Measurements from ENCODE around the gene CUL3.
"Not testable (repeated sequence)": the region's sequence is repeated elsewhere in the genome, so short reads cannot be mapped to it uniquely, and the experiment has no call there.

The CUL3 gene

DNA sequence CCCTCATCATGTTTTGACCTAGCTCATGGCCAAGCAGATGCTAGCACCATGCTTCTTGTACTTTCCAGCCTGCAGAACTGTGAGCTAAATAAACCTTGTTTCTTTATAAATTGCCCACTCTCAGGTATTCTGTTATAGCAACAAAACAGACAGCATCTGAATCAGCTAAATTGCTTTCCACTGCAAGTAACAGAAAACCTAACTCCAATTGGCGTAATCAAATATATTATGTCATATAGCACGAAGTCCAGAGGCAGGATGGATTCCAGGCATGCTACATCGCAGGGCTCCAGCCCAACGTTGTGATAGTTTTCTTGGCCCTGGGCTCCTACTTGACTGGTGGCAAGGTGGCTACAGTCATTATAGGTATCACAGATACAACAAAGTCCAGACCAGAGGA is 10.4 kb upstream of the CUL3 start:
- Mint-ChIP-seq H3K4me1 (ENCODE audit: low read depth) (peaks cover 3% of the 10 kb centered on the region), H3K36me3 (ENCODE audit: low read depth) (no peaks in the 10 kb centered on the region), H3K4me3 (no peak overlapping the region), H3K9me3 (no peaks in the 10 kb centered on the region), H3K27me3 (ENCODE audit: low read depth) (peaks cover 2% of the 10 kb centered on the region), H3K27ac (no peak overlapping the region)
- DNase-seq (ENCODE audit: low spot score): no peak

DNA sequence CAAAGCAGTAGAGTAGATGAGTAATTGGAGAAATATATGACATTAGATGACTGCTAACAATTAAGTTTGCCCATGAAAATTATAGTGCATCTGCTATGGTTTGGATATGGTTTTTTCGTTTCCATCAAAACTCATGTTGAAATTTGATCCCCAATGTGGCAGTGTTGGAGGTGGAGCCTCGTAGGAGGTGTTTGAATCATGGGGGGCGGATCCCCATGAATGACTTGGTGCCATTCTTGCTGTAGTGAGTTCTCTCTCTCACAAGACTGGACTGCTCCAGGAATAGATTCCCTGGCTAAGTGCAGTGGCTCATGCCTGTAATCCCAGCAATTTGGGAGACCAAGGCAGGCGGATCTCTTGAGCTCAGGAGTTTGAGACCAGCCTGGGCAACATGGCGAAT is 9.7 kb upstream of the CUL3 start:
- no peak for DNase-seq (ENCODE audit: low spot score)
- H3K4me1 Mint-ChIP-seq (ENCODE audit: low read depth): peaks cover 3% of the 10 kb centered on the region
- no peak overlapping the region for H3K4me3 Mint-ChIP-seq
- H3K36me3 Mint-ChIP-seq (ENCODE audit: low read depth): no peaks in the 10 kb centered on the region
- H3K27me3 Mint-ChIP-seq (ENCODE audit: low read depth): peaks cover 2% of the 10 kb centered on the region
- no peaks in the 10 kb centered on the region for H3K9me3 Mint-ChIP-seq
- no peak overlapping the region for H3K27ac Mint-ChIP-seq

DNA sequence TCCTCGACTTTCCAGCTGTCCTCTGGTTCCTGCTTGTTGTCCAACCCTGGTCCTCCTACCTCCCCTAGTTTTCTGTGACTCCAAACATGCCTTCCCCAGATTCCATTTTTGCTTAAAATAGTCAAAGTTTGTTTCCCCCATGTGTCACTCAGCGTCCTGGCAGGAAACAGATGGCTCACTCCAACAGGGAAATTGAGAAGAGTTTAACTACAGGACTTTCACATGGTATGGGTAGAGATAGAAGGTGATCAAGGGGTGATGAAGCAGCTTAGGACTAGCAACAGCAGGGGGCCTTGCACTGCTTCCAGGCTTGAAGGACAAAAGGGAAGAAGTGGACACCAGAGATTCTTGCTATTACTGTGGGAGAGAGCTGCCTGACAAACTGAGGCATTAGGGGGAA is 6.1 kb upstream of the CUL3 start:
- Mint-ChIP-seq H3K9me3 (no peaks in the 10 kb centered on the region), H3K4me1 (ENCODE audit: low read depth) (peaks cover 15% of the 10 kb centered on the region), H3K27ac (no peak overlapping the region), H3K36me3 (ENCODE audit: low read depth) (no peaks in the 10 kb centered on the region), H3K4me3 (no peak overlapping the region), H3K27me3 (ENCODE audit: low read depth) (no peaks in the 10 kb centered on the region)
- DNase-seq (ENCODE audit: low spot score): no peak

DNA sequence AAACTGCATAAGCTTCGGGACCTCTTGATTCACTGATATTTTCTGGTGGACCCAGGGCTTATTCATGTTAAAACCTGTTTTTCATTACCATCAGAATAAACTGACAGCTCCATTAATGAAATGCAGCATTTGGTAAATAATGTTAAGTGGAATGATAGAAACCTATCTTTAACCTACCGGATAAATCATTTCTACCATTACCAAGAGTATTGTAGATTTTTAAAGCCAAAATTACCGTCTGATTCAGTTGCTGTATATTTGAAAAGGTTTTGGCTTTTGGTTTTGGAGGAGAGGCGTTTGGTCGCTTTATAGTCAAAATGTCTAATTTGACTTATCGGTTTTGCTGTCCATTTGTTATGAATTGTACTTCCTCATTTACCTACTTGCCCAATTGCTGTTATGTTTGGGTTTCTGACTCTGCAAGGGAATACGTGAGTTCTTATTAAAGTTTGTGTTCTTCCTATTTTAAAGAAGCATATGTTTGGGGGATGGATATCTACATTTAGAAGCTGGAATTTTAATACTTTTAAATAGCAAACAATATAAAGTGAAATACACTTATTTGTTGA is 1.0 kb upstream of the CUL3 start:
- peak overlapping the region; percentile 88 for H3K4me3 Mint-ChIP-seq
- H3K27ac Mint-ChIP-seq: peak overlapping the region; percentile 88
- DNase-seq (ENCODE audit: low spot score): no peak
- no peaks in the 10 kb centered on the region for H3K9me3 Mint-ChIP-seq
- no peaks in the 10 kb centered on the region for H3K27me3 Mint-ChIP-seq (ENCODE audit: low read depth)
- H3K36me3 Mint-ChIP-seq (ENCODE audit: low read depth): peaks cover 17% of the 10 kb centered on the region
- peaks cover 28% of the 10 kb centered on the region for H3K4me1 Mint-ChIP-seq (ENCODE audit: low read depth)

DNA sequence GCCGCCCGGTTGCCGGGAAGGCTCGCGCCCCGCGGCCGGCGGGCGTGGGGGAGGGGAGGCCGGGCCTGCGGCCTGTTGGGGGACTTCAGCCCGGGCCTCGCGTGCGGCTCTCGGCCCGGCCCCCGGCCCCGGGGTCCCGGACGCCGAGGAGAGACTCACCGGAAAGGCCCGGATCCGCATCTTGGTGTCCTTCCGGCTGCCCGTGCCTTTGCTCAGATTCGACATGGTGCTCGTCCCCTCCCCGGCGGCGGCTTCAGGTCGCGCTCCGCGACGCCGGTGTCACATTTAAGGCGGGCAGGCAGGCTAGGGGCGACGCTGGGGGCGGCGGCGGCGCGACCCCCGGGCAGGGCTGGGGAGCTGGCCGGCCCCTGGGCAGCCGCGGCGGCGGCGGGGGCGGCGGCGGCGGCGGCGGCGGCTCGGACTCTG is 365 bp downstream of the CUL3 start:
- H3K36me3 Mint-ChIP-seq (ENCODE audit: low read depth): peaks cover 21% of the 10 kb centered on the region
- H3K27ac Mint-ChIP-seq: peak overlapping the region; percentile 92
- DNase-seq (ENCODE audit: low spot score): peak; percentile 66
- H3K27me3 Mint-ChIP-seq (ENCODE audit: low read depth): no peaks in the 10 kb centered on the region
- H3K4me1 Mint-ChIP-seq (ENCODE audit: low read depth): peaks cover 30% of the 10 kb centered on the region
- no peaks in the 10 kb centered on the region for H3K9me3 Mint-ChIP-seq
- peak overlapping the region; percentile 80 for H3K4me3 Mint-ChIP-seq

DNA sequence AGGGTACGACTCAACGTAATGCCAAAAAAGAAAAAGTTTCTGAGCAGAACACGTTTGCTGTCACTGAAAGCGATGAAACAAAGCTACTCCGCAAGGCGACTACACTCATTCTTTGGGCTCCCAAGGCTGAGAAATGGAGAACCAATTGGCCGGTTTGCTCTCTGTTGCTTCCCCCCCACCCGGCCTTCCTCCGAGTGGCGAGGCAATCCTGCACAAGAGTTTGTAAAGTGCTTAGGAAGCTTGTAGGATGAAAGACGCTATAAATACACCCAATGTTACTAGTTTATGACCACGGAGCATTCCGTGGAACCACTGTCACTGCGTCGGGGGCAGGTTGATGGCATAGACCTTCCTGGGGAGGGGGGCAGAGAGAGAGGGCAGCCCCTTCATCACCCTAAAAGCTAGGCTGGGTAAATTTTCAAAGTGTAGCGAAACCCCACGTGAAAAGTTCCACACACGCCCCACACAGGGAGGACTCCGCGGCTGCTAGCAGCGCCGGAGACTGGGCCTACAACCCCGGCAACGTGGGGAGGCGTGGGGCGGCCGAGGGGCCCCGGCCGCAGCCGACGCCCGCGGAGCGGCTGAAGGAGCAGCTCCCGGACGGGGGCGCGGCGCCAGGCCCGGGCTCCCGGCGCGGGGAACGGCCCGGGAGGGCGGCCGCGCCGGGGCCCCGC is 915 bp downstream of the CUL3 start:
- peaks cover 36% of the 10 kb centered on the region for H3K4me1 Mint-ChIP-seq (ENCODE audit: low read depth)
- H3K27me3 Mint-ChIP-seq (ENCODE audit: low read depth): no peaks in the 10 kb centered on the region
- H3K36me3 Mint-ChIP-seq (ENCODE audit: low read depth): peaks cover 21% of the 10 kb centered on the region
- no peak for DNase-seq (ENCODE audit: low spot score)
- peak overlapping the region; percentile 86 for H3K27ac Mint-ChIP-seq
- H3K9me3 Mint-ChIP-seq: no peaks in the 10 kb centered on the region
- peak overlapping the region; percentile 92 for H3K4me3 Mint-ChIP-seq

DNA sequence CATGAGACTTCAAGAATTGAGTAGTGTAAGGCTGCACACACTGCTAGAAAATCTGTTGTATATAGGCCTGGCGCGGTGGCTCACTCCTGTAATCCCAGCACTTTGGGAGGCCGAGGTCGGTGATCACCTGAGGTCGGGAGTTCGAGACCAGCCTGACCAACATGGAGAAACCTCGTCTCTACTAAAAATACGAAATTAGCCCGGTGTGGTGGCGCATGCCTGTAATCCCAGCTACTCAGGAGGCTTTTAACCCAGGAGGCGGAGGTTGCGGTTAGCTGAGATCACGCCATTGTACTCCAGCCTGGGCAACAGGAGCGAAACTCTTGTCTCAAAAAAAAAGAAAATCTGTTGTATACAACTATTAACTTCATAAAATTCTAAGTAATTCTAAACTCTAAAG is 2.1 kb downstream of the CUL3 start:
- not testable (repeated sequence) for H3K9me3 Mint-ChIP-seq; H3K27ac Mint-ChIP-seq; H3K27me3 Mint-ChIP-seq (ENCODE audit: low read depth); DNase-seq (ENCODE audit: low spot score)
- peaks cover 32% of the 10 kb centered on the region for H3K4me1 Mint-ChIP-seq (ENCODE audit: low read depth)
- H3K36me3 Mint-ChIP-seq (ENCODE audit: low read depth): peaks cover 21% of the 10 kb centered on the region
- peak overlapping the region; percentile 92 for H3K4me3 Mint-ChIP-seq

DNA sequence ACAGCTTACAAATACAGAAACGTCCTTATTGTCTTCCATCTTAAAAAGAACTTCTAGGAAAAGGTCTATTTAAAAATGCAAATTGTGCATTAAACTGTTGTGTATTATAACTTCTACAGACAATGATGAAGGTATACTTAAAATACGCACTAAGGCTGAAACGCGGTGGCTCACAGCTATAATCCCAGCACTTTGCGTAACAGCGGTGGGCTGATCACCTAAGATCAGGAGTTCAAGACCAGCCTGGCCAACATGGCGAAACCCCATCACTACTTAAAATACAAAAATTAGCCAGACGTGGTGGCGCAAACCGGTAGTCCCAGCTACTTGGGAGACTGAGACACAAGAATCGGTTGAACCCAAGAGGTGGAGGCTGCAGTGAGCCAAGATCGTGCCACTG is 4.9 kb downstream of the CUL3 start:
- Mint-ChIP-seq H3K27me3 (ENCODE audit: low read depth) (no peaks in the 10 kb centered on the region), H3K4me1 (ENCODE audit: low read depth) (peaks cover 48% of the 10 kb centered on the region), H3K36me3 (ENCODE audit: low read depth) (peaks cover 21% of the 10 kb centered on the region), H3K9me3 (no peaks in the 10 kb centered on the region), H3K27ac (no peak overlapping the region), H3K4me3 (peak overlapping the region; percentile 2)
- DNase-seq (ENCODE audit: low spot score): no peak

DNA sequence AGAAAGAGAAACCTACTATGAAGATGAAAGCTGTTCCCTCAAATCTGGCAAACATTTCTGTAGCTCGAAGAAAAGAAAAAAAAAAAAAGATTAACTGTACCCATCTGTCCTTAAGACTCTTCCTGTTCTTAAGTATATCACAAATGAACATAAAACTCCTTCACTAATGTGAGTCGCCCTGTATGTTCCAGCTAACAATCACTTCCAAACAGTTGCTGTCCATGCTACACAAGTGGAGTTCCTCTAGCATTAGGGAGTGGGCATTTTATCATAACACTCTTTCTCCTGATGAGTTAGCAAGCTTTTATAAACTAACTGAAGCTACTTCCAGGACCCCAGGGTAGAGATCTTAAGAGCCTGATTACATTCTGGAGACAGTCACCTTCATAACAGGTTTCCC is 5.8 kb downstream of the CUL3 start:
- Mint-ChIP-seq H3K27me3 (ENCODE audit: low read depth) (no peaks in the 10 kb centered on the region), H3K27ac (peak overlapping the region; percentile 32), H3K36me3 (ENCODE audit: low read depth) (peaks cover 21% of the 10 kb centered on the region), H3K4me3 (peak overlapping the region; percentile 2), H3K9me3 (no peaks in the 10 kb centered on the region), H3K4me1 (ENCODE audit: low read depth) (peaks cover 56% of the 10 kb centered on the region)
- DNase-seq (ENCODE audit: low spot score): no peak

DNA sequence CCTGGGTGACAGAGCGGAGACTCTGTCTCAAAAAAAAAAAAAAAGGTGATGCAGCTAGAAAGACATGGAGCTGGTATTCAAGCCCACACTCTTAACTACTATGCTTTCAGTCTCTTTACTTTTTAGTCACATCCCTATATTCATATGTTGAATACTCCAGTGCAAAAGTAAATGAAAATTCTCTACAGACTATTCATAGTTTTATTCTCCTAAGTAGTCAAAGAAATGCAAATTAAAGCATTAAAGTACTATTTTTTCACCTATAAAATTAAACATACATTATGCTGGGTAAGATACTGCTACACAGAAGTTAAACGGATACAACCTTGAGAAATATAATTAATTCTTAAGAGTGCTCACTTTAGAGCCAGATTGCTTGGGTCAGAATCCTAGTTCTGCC is 7.6 kb downstream of the CUL3 start:
- H3K9me3 Mint-ChIP-seq: no peaks in the 10 kb centered on the region
- H3K4me3 Mint-ChIP-seq: no peak overlapping the region
- peaks cover 9% of the 10 kb centered on the region for H3K36me3 Mint-ChIP-seq (ENCODE audit: low read depth)
- H3K27me3 Mint-ChIP-seq (ENCODE audit: low read depth): no peaks in the 10 kb centered on the region
- no peak overlapping the region for H3K27ac Mint-ChIP-seq
- H3K4me1 Mint-ChIP-seq (ENCODE audit: low read depth): peaks cover 52% of the 10 kb centered on the region
- DNase-seq (ENCODE audit: low spot score): no peak

DNA sequence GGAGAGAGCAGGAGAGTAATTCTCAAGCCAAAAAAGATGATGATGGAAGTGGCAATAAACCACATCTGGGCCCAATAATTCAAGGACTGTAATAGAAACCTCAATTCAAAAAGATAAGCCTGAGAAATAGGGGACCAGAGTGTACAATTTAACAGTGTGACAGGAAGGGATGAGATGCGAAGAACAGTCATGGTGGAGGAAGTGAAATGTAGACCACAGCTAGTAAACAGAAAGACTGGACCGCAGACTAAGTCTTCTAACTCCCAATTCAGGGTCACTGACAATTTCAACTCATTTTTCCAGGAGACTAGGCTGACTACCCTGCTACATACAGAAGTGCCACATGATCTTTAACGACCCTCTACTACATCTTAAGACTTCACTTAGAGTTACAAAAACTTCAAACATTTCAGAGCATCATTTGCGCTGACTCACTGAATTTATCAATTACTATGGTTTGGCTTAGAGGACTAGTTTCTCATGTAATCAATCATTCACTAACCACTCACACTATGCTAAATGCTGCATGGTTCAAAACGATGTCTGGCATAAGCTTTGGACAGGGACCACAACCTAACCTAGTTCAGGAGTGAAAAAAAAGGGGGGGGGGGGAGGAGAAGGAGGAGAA is 9.0 kb downstream of the CUL3 start:
- Mint-ChIP-seq H3K9me3 (no peaks in the 10 kb centered on the region), H3K4me1 (ENCODE audit: low read depth) (peaks cover 55% of the 10 kb centered on the region), H3K36me3 (ENCODE audit: low read depth) (peaks cover 4% of the 10 kb centered on the region), H3K4me3 (peak overlapping the region; percentile 13), H3K27me3 (ENCODE audit: low read depth) (no peaks in the 10 kb centered on the region), H3K27ac (no peak overlapping the region)
- no peak for DNase-seq (ENCODE audit: low spot score)

DNA sequence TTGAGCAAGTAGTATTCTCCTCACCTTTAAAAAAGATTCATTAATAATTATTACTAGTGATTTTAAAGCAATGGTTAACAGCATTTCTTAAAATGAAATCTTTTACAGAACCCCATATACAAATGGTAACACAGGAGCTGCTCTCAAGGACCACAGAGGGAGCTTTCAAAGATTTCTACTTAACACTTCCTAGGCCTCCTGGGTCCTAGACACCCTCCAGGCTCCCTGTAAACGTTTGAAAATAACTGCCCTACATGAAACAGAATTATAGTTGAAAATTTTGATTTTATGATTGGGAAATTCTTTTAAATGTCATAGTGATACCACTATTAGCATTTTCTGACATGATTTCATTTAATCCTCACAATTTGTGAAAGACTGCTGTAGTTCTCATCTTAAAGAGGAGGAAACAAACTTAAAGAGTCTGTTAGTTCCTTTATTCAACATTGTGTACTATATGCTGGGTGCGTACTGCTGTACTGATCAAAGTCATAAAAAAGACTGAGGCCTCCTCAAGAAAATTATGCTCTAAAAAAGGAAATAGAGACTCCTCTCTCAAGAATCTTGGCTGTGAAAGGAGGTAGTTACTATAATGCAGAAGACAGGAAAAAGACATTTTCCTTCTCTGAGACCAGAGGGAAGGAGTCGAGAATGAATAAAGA is 10.6 kb downstream of the CUL3 start:
- Mint-ChIP-seq H3K27ac (no peak overlapping the region), H3K9me3 (no peaks in the 10 kb centered on the region), H3K36me3 (ENCODE audit: low read depth) (no peaks in the 10 kb centered on the region), H3K4me1 (ENCODE audit: low read depth) (peaks cover 54% of the 10 kb centered on the region), H3K27me3 (ENCODE audit: low read depth) (no peaks in the 10 kb centered on the region), H3K4me3 (no peak overlapping the region)
- no peak for DNase-seq (ENCODE audit: low spot score)

DNA sequence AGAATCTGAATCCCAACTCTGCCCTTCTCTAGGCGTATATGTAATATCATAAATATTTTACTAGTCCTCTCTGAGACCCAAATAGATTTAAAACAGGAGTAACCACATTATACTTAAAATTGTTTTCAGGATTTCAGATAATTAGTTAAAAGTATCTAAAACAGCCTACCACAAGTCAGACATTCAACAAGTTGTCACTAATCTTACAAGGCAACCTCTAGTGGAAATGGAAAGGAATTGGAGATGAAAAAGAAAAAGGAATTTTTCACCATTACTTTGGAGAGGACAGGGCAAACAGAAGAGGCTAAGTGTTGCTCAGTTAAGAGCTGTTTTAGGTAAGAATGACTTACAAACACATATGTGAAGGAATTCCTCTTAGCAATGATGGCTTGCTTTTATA is 11.4 kb downstream of the CUL3 start:
- Mint-ChIP-seq H3K27ac (no peak overlapping the region), H3K4me3 (no peak overlapping the region), H3K9me3 (no peaks in the 10 kb centered on the region), H3K27me3 (ENCODE audit: low read depth) (no peaks in the 10 kb centered on the region), H3K36me3 (ENCODE audit: low read depth) (peaks cover 1% of the 10 kb centered on the region), H3K4me1 (ENCODE audit: low read depth) (peaks cover 51% of the 10 kb centered on the region)
- no peak for DNase-seq (ENCODE audit: low spot score)

DNA sequence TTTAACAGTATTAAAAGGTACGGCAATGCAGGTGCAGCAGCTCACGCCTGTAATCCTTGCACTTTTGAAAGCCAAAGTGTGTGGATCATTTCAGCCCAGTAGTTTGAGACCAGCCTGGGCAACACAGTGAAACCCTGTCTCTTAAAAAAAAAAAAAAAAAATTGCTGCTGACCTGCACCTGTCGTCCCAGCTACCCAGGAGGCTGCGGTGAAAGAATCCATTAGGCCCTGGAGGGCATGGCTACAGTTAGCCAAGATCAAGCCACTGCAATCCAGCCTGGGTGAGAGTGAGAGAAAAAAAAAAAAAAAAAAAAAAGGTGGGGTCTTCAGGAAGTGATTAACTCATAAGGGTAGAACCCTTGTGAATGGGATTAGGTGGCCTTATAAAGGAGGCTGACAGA is 12.8 kb downstream of the CUL3 start:
- H3K36me3 Mint-ChIP-seq (ENCODE audit: low read depth): peaks cover 10% of the 10 kb centered on the region
- H3K27ac Mint-ChIP-seq: no peak overlapping the region
- peaks cover 6% of the 10 kb centered on the region for H3K9me3 Mint-ChIP-seq
- DNase-seq (ENCODE audit: low spot score): no peak
- H3K4me1 Mint-ChIP-seq (ENCODE audit: low read depth): peaks cover 49% of the 10 kb centered on the region
- H3K4me3 Mint-ChIP-seq: no peak overlapping the region
- H3K27me3 Mint-ChIP-seq (ENCODE audit: low read depth): no peaks in the 10 kb centered on the region

All from T-helper 2 cell treated with Interferon-gamma antibody and Interleukin-4, amounts not matched to agents 5 μg/mL and 100 μg/mL, for 36 hours (primary cell).